ENCODE measurements around the gene PCSK9.

PCSK9 gene

GRCh38 chr1:55081905-55082296 is 42.6 kb downstream of the PCSK9 start:
- ChIA-PET CTCF (interaction anchor here (2.5 kb wide), 1 partner anchor 11 kb away, joined by 6 read pairs; no protein-coding TSS in a partner anchor), POLR2A (no interaction called here)
- no peak for TF ChIP-seq CTCF (IDR thresholded peaks at IDR 0.05; ENCODE audit: control extremely low read depth, extremely low read depth, low read depth, missing control alignments)
- no peak for DNase-seq (ENCODE audit: extremely low spot score)

- ChIA-PET CTCF (interaction anchor here (1.3 to 2.5 kb wide), 2 partner anchors 9 to 13 kb away, joined by 4 to 6 read pairs; no protein-coding TSS in a partner anchor), POLR2A (no interaction called here)
- DNase-seq (ENCODE audit: extremely low spot score) = no peak
- TF ChIP-seq CTCF (IDR thresholded peaks at IDR 0.05; ENCODE audit: control extremely low read depth, extremely low read depth, low read depth, missing control alignments) = no peak
Observed at GRCh38 chr1:55084257-55084656, 44.9 kb downstream of the PCSK9 start.

DNA sequence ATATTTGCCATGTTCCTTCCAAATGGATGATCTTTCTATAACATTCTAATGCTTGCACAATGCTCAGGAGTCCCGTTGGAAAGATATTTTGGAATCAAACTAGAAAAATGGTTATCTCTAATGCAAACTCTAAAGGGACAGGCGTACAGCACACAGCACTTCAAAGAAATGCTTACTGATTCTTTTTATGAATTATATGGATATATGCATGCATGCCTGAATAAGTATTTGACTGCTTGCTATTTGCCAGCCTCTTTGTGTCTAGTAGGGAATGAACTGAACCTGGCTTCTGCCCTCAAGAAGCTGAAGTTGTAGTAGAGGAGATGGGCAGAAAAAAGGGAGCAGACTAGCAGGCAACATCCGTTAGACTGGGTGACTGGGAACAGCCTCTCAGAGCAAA is 48.1 kb downstream of the PCSK9 start:
- no peak for TF ChIP-seq CTCF (IDR thresholded peaks at IDR 0.05; ENCODE audit: control extremely low read depth, extremely low read depth, low read depth, missing control alignments)
- ChIA-PET CTCF (interaction anchor here (1.6 kb wide), 1 partner anchor 14 kb away, joined by 4 read pairs; no protein-coding TSS in a partner anchor), POLR2A (no interaction called here)
- DNase-seq (ENCODE audit: extremely low spot score) = no peak

DNA sequence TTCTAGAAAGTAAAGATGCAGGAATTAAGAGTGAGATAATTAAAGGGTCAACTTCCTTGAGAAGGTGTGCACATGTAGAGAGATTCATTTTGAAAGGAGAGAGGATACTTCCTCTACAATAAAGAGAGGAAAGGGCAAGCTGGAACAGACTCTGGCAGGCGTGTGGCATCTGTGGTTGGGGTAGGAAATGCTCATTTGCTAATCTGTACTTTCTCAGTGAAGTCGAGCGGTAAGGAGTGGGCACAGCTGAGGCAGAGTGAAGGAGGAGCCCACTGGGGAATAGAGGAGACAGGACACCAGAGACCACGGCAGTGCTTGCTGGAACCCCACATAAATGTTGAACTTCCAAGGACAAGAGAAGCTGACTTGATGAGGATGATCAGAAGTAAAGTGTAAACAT is 49.1 kb downstream of the PCSK9 start:
- no peak for TF ChIP-seq CTCF (IDR thresholded peaks at IDR 0.05; ENCODE audit: control extremely low read depth, extremely low read depth, low read depth, missing control alignments)
- ChIA-PET POLR2A (no interaction called here), CTCF (interaction anchor here (1.6 kb wide), 1 partner anchor 13 kb away, joined by 4 read pairs; no protein-coding TSS in a partner anchor)
- DNase-seq (ENCODE audit: extremely low spot score) = no peak

DNA sequence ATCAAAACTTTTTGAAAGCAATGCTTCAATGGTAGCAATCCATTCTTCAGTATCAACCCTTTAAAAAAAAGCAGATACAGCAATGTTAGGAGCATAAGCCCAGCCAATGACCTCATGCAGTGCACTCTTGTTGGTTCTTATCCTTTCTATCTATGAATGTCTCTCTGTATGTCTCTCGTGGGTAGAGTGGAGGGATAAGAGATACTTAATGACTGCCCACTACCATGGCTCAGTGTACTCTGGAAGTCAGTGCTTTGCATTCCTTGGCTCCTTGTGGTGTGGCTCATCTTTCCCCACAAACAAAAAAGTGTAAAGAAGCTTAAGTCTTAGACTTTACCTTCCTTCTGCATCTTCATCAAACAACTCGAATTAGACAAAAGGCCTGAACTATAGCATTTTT is 50.3 kb downstream of the PCSK9 start:
- DNase-seq (ENCODE audit: extremely low spot score) = no peak
- ChIA-PET POLR2A (no interaction called here), CTCF (no interaction called here)
- TF ChIP-seq CTCF (IDR thresholded peaks at IDR 0.05; ENCODE audit: control extremely low read depth, extremely low read depth, low read depth, missing control alignments) = no peak

GRCh38 chr1:55092475-55092874 is 53.1 kb downstream of the PCSK9 start:
- no peak for DNase-seq (ENCODE audit: extremely low spot score)
- ChIA-PET CTCF (interaction anchor here (1.0 to 1.7 kb wide), 4 partner anchors 8 to 51 kb away, joined by 3 to 5 read pairs (median 4); no protein-coding TSS in a partner anchor), POLR2A (no interaction called here)
- no peak for TF ChIP-seq CTCF (IDR thresholded peaks at IDR 0.05; ENCODE audit: control extremely low read depth, extremely low read depth, low read depth, missing control alignments)

GRCh38 chr1:55095095-55095494 is 55.7 kb downstream of the PCSK9 start:
- ChIA-PET POLR2A (no interaction called here), CTCF (interaction anchor here (1.1 kb wide), 1 partner anchor 8 kb away, joined by 4 read pairs; no protein-coding TSS in a partner anchor)
- no peak for DNase-seq (ENCODE audit: extremely low spot score)
- TF ChIP-seq CTCF (IDR thresholded peaks at IDR 0.05; ENCODE audit: control extremely low read depth, extremely low read depth, low read depth, missing control alignments) = no peak

All from GM10248 (cell line).